Spinal cord (tissue), 10 donors: ENCODE measurements around the gene ARHGAP25. TPM values are rescaled to one million over a fixed set of nuclear protein-coding genes. Genes with fewer than 3 reads are reported as not detected.

ENCODE experiments used
- DNase-seq, 6 donors: peaks; one replicate each; pipeline versions ENCODE4 v3.0.0 to v3.0.0-alpha.2; 2013 to 2015; ENCODE audit warnings: low spot score in 6 of 6, low read depth in 4 of 6
- H3K27ac ChIP-seq: one replicate; pipeline ENCODE4 v1.5.1; 2013; ENCODE audit warnings: low read depth, low read length, control low read depth
- H3K27me3 ChIP-seq: one replicate; pipeline ENCODE4 v1.6.1; 2013; ENCODE audit warnings: low read length; ENCODE audit not compliant: control insufficient read depth, insufficient read depth
- H3K36me3 ChIP-seq: one replicate; pipeline ENCODE4 v1.6.1; 2013; ENCODE audit warnings: low read length; ENCODE audit not compliant: control insufficient read depth, insufficient read depth
- H3K4me1 ChIP-seq: one replicate; pipeline ENCODE4 v1.6.1; 2013; ENCODE audit warnings: low read length; ENCODE audit not compliant: control insufficient read depth, insufficient read depth
- H3K4me3 ChIP-seq: one replicate; pipeline ENCODE4 v1.5.1; 2013; ENCODE audit warnings: low read depth, low read length, control low read depth
- H3K9me3 ChIP-seq: one replicate; pipeline ENCODE4 v1.6.1; 2013; ENCODE audit warnings: low read length; ENCODE audit not compliant: control insufficient read depth, insufficient read depth
- WGBS: methylation state at CpG from one replicate; pipeline ENCODE4 v1.1.5; 2013; ENCODE audit warnings: missing lambda C conversion rate; ENCODE audit not compliant: insufficient coverage; 5-methylcytosine and 5-hydroxymethylcytosine counted together
- polyA plus RNA-seq, 2 donors: library from polyadenylated mRNA; unstranded; fragments of 120-200 nt; gene quantifications; one replicate each; pipeline ENCODE4 v1.2.1, GENCODE V29; 2013; ENCODE audit not compliant: insufficient read length in 2 of 2
- total RNA-seq, 2 donors: library from RNA; depleted of rRNA in 1 of 2; stranded (reverse); fragments of 120-200 nt in 1 of 2; fragments of >200 nt in 1 of 2; gene quantifications; one replicate each; pipeline versions ENCODE4 v1.2.3 to v1.2.4, GENCODE V29; 2013 to 2014
- donor health status: healthy.

The ARHGAP25 gene
- total and polyA plus RNA-seq, 4 donors: 3.9 to 7.2 (median 5.4) TPM

GRCh38 chr2:68727683-68728375 is 6.8 kb upstream of the ARHGAP25 start:
- Histone ChIP-seq H3K4me3 (no peak overlapping the region), H3K36me3 (no peaks in the 10 kb centered on the region), H3K9me3 (no peaks in the 10 kb centered on the region), H3K4me1 (no peaks in the 10 kb centered on the region), H3K27ac (no peak overlapping the region), H3K27me3 (no peaks in the 10 kb centered on the region)
- no CpG with 5 or more reads among the region's 6 CpGs for WGBS
- DNase-seq: no peak

GRCh38 chr2:68730828-68731227 is 3.8 kb upstream of the ARHGAP25 start:
- Histone ChIP-seq H3K27me3 (no peaks in the 10 kb centered on the region), H3K4me3 (no peak overlapping the region), H3K36me3 (no peaks in the 10 kb centered on the region), H3K4me1 (no peaks in the 10 kb centered on the region), H3K9me3 (no peaks in the 10 kb centered on the region), H3K27ac (no peak overlapping the region)
- whole genome bisulfite sequencing: 94% methylated on average over 4 of the region's 6 CpGs
- DNase-seq: no peak

GRCh38 chr2:68732036-68732932 is 2.3 kb upstream of the ARHGAP25 start:
- Histone ChIP-seq H3K4me1 (no peaks in the 10 kb centered on the region), H3K9me3 (no peaks in the 10 kb centered on the region), H3K4me3 (no peak overlapping the region), H3K27me3 (no peaks in the 10 kb centered on the region), H3K36me3 (no peaks in the 10 kb centered on the region), H3K27ac (no peak overlapping the region)
- DNase-seq: no peak
- WGBS: 96% methylated on average over 12 of the region's 19 CpGs

- no peaks in the 10 kb centered on the region for H3K4me1 ChIP-seq
These were observed 1.2 kb upstream of the ARHGAP25 start for GRCh38 chr2:68733365-68733764.

GRCh38 chr2:68734176-68734575 is 435 bp upstream of the ARHGAP25 start:
- Histone ChIP-seq H3K9me3 (no peaks in the 10 kb centered on the region), H3K4me1 (no peaks in the 10 kb centered on the region), H3K27me3 (no peaks in the 10 kb centered on the region), H3K4me3 (no peak overlapping the region), H3K27ac (no peak overlapping the region), H3K36me3 (no peaks in the 10 kb centered on the region)
- no peak for DNase-seq
- WGBS: 80% methylated on average over 2 of the region's 3 CpGs

More at GRCh38 chr2:68733365-68733764, 1.2 kb upstream of the ARHGAP25 start:
- WGBS: 90% methylated on average over 4 of the region's 4 CpGs
- Histone ChIP-seq H3K4me3 (no peak overlapping the region), H3K27me3 (no peaks in the 10 kb centered on the region), H3K9me3 (no peaks in the 10 kb centered on the region), H3K36me3 (no peaks in the 10 kb centered on the region), H3K27ac (no peak overlapping the region)
- no peak for DNase-seq

GRCh38 chr2:68736086-68736485 is 1.5 kb downstream of the ARHGAP25 start:
- no peaks in the 10 kb centered on the region for H3K36me3 ChIP-seq
- H3K4me3 ChIP-seq: no peak overlapping the region
- no peaks in the 10 kb centered on the region for H3K9me3 ChIP-seq
- peak in 1 of 6 donors; percentile 7 for DNase-seq
- no peaks in the 10 kb centered on the region for H3K27me3 ChIP-seq
- no CpG with 5 or more reads among the region's 2 CpGs for WGBS
- H3K4me1 ChIP-seq: no peaks in the 10 kb centered on the region
- no peak overlapping the region for H3K27ac ChIP-seq

- Histone ChIP-seq H3K9me3 (no peaks in the 10 kb centered on the region), H3K27me3 (no peaks in the 10 kb centered on the region), H3K36me3 (no peaks in the 10 kb centered on the region), H3K4me1 (no peaks in the 10 kb centered on the region), H3K4me3 (no peak overlapping the region), H3K27ac (no peak overlapping the region)
- no peak for DNase-seq
- WGBS: 100% methylated on average over 1 of the region's 1 CpG
These were observed 3.1 kb downstream of the ARHGAP25 start for GRCh38 chr2:68737711-68738110.

GRCh38 chr2:68738906-68739594 is 4.4 kb downstream of the ARHGAP25 start:
- H3K4me3 ChIP-seq: no peak overlapping the region
- H3K9me3 ChIP-seq: no peaks in the 10 kb centered on the region
- no peak for DNase-seq
- no peaks in the 10 kb centered on the region for H3K4me1 ChIP-seq
- H3K36me3 ChIP-seq: no peaks in the 10 kb centered on the region
- 86% methylated on average over 1 of the region's 3 CpGs for WGBS
- no peak overlapping the region for H3K27ac ChIP-seq
- H3K27me3 ChIP-seq: no peaks in the 10 kb centered on the region

- no peak overlapping the region for H3K27ac ChIP-seq
- 88% methylated on average over 4 of the region's 6 CpGs for WGBS
- no peaks in the 10 kb centered on the region for H3K36me3 ChIP-seq
- no peaks in the 10 kb centered on the region for H3K9me3 ChIP-seq
- no peak overlapping the region for H3K4me3 ChIP-seq
- H3K27me3 ChIP-seq: no peaks in the 10 kb centered on the region
- H3K4me1 ChIP-seq: no peaks in the 10 kb centered on the region
- DNase-seq: no peak
These were observed 5.2 kb downstream of the ARHGAP25 start for GRCh38 chr2:68739595-68740399.
